Endothelial cell of umbilical vein (primary cell): ENCODE measurements around the gene SPAG6. TPM values are rescaled to one million over a fixed set of nuclear protein-coding genes. Genes with fewer than 3 reads are reported as not detected.

Experiments
- BruUV-seq: library from RNA; stranded (reverse); fragments of 400-500 nt; replicated peaks from 2 replicates; lab custom pipeline; 2021; lab: Mats Ljungman, UMichigan
- CTCF ChIA-PET: fragments of 300-600, 350-600 bp; sonication (Branson Sonifier 250); formaldehyde crosslinking; loops from one replicate; lab custom pipeline; 2021; ENCODE audit warnings: antibody characterized with exemption, inconsistent platforms; lab: Charles Lee
- POLR2A ChIA-PET: fragments of 300-600, 350-600 bp; sonication (Branson Sonifier 250); formaldehyde crosslinking; loops from one replicate; lab custom pipeline; 2021; ENCODE audit warnings: antibody characterized with exemption, inconsistent platforms; lab: Charles Lee
- DNase-seq: peaks from one replicate; pipeline ENCODE4 v3.0.0-alpha.2; 2011; ENCODE audit warnings: low read depth, low spot score
- FAIRE-seq: peaks from 2 replicates; lab custom pipeline; 2011; peaks lifted over from hg19 to GRCh38; lab: Jason Lieb, UNC
- H2AFZ ChIP-seq: 2 replicates; pipeline ENCODE4 v1.6.0; 2012; ENCODE audit warnings: low read depth, low read length, control low read depth, inconsistent platforms
- H3K27ac ChIP-seq: 2 replicates; pipeline ENCODE4 v1.5.1; 2011; ENCODE audit warnings: low read depth, mild to moderate bottlenecking, control low read depth, low read length, moderate library complexity; ENCODE audit not compliant: insufficient read depth
- H3K27me3 ChIP-seq, 2 experiments: 2 replicates each; pipeline versions ENCODE4 v1.6.0 to v1.6.1; 2011; ENCODE audit warnings: low read length in 2 of 2, mixed read lengths in 1 of 2; ENCODE audit not compliant: control insufficient read depth in 2 of 2, insufficient read depth in 2 of 2
- H3K36me3 ChIP-seq, 2 experiments: 2 replicates in 1 of 2; 3 replicates in 1 of 2; pipeline ENCODE4 v1.5.1; 2011; ENCODE audit warnings: low read length in 2 of 2, mild to moderate bottlenecking in 1 of 2, moderate library complexity in 1 of 2; ENCODE audit not compliant: control insufficient read depth in 2 of 2, insufficient read depth in 2 of 2; ENCODE audit errors: extremely low read depth in 1 of 2
- H3K4me1 ChIP-seq: 3 replicates; pipeline ENCODE4 v1.5.1; 2011; ENCODE audit warnings: mild to moderate bottlenecking, low read length; ENCODE audit not compliant: control insufficient read depth, insufficient read depth; ENCODE audit errors: extremely low read depth
- H3K4me2 ChIP-seq: 2 replicates; pipeline ENCODE4 v1.6.1; 2011; ENCODE audit warnings: low read length, control low read depth, mixed read lengths; ENCODE audit not compliant: insufficient read depth
- H3K4me3 ChIP-seq, 3 experiments: fragments of 200-600 bp in 1 of 3; sonication (generic), shearing (Covaris generic) in 1 of 3; replicated peaks in 1 of 3; 2 replicates each; pipeline ENCODE4 v1.5.1; 2011 to 2016; ENCODE audit warnings: control low read depth in 3 of 3, low read length in 3 of 3, mild to moderate bottlenecking in 2 of 3, inconsistent platforms in 1 of 3, low read depth in 1 of 3, moderate library complexity in 1 of 3; ENCODE audit not compliant: insufficient read depth in 1 of 3
- H3K79me2 ChIP-seq: 2 replicates; pipeline ENCODE4 v1.6.0; 2012; ENCODE audit warnings: low read length, inconsistent platforms; ENCODE audit not compliant: control insufficient read depth, insufficient read depth
- H3K9ac ChIP-seq: replicated peaks from 2 replicates; pipeline ENCODE3; 2011; ENCODE audit warnings: low read length, control low read depth; ENCODE audit not compliant: insufficient read depth; ENCODE audit errors: extremely low read depth
- H3K9me1 ChIP-seq: replicated peaks from 3 replicates; pipeline ENCODE4 v1.6.0; 2011; ENCODE audit warnings: mild to moderate bottlenecking, low read length; ENCODE audit not compliant: control insufficient read depth, insufficient read depth; ENCODE audit errors: extremely low read depth
- H3K9me3 ChIP-seq: replicated peaks from 2 replicates; pipeline ENCODE4 v1.5.1; 2012; ENCODE audit warnings: low read length, inconsistent platforms; ENCODE audit not compliant: control insufficient read depth, insufficient read depth
- H4K20me1 ChIP-seq: replicated peaks from 2 replicates; pipeline ENCODE3; 2011; ENCODE audit warnings: mild to moderate bottlenecking, low read length; ENCODE audit not compliant: control insufficient read depth, insufficient read depth; ENCODE audit errors: extremely low read depth
- EZH2 ChIP-seq: IDR thresholded peaks from 2 replicates; pipeline ENCODE4 v1.6.1; 2012; ENCODE audit warnings: borderline replicate concordance, low read depth, mild to moderate bottlenecking, moderate library complexity, low read length, inconsistent platforms; ENCODE audit not compliant: severe bottlenecking
- JUN ChIP-seq: IDR thresholded peaks from 2 replicates; pipeline ENCODE4 v1.6.1; 2011; ENCODE audit warnings: borderline replicate concordance, low read depth; ENCODE audit not compliant: insufficient read length, insufficient read depth
- MYC ChIP-seq: IDR thresholded peaks from one replicate; pipeline ENCODE4 v1.6.1; 2011; ENCODE audit warnings: mild to moderate bottlenecking, low read depth, low read length
- POLR2AphosphoS5 ChIP-seq: IDR thresholded peaks from 2 replicates; pipeline ENCODE4 v1.6.1; 2012; ENCODE audit warnings: low read depth, mild to moderate bottlenecking, control low read depth, low read length, moderate library complexity; ENCODE audit not compliant: insufficient read depth
- dilution Hi-C: fragments of 300-500 bp; cut with MboI; formaldehyde crosslinking; loops from one replicate; pipeline ENCODE4 v1.15.0; 2019; ENCODE audit warnings: low sequenced_read_pairs; ENCODE audit not compliant: extremely low pct_ligation_motif_present
- intact Hi-C: fragments of 100-400 bp; cut with micrococcal nuclease; formaldehyde crosslinking; loops from one replicate; pipeline ENCODE4 v1.10.0; 2022
- polyA plus RNA-seq, 4 experiments: library from polyadenylated mRNA; depleted of rRNA in 3 of 4; stranded (reverse) in 3 of 4; unstranded in 1 of 4; fragments of >200 nt; gene quantifications; 2 replicates each; pipeline versions ENCODE4 v1.2.1 to v1.2.3, GENCODE V29; 2011 to 2012; ENCODE audit warnings: missing spikeins in 1 of 4
- total RNA-seq: library from RNA; stranded (reverse); gene quantifications from 2 replicates; pipeline ENCODE4 v1.2.3, GENCODE V29; 2021
- TF ChIP-seq, protein P1 (sequence below), 2 donors: IDR thresholded peaks; 1 replicate in 1 of 2; 2 replicates in 1 of 2; pipeline ENCODE4 v1.5.1; 2011; ENCODE audit warnings: low read length in 2 of 2, mild to moderate bottlenecking in 2 of 2, moderate library complexity in 2 of 2, control low read depth in 1 of 2, inconsistent platforms in 1 of 2, low read depth in 1 of 2; ENCODE audit not compliant: insufficient read depth in 1 of 2; ENCODE audit errors: extremely low read depth in 1 of 2

Gene SPAG6
- total and polyA plus RNA-seq, 2 donors (not counting 3 experiments of a cell fraction or from before 2014, with no cell fraction given): not detected

DNA sequence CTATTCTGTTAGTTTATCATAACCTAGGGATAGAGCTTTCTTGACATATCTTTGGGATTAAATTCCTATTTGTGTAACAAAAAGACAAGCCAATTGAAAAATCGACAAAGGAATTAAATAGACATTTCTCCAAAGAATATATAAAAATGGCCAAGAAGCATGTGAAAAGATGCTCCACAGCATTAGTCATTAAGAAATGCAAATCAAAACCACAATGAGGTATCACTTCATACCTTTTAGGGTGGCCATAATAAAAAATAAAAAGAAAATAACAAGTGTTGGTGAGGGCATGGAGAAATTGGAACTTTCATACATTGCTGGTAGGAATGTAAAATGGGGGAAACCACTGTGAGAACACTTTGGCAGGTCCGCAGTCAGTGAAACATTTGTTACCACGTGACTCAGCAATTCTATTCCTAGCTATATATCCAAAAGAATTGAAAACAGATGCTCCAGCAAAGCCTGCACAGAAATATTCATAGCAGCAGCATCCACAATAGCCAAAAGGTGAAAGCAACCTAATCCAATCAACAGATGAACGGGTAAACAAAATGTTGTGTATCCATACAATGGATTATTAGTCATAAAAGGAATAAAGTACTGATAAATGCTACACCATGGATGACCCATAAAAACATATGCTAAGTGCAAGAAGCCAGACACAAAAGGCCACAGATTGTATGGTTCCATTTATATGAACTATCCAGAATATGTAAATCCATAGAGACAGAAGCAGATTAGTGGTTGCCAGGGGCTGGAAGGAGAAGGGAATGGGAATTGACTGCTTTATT, 20.5 kb downstream of the SPAG6 start:
- Histone ChIP-seq H3K4me3 (no peak overlapping the region), H3K4me2 (no peak overlapping the region), H3K27ac (no peak overlapping the region), H3K9me1 (no peaks in the 10 kb centered on the region), H3K9me3 (no peaks in the 10 kb centered on the region), H3K36me3 (no peaks in the 10 kb centered on the region), H4K20me1 (no peaks in the 10 kb centered on the region), H2AFZ (no peak overlapping the region), H3K9ac (no peak overlapping the region), H3K27me3 (no peaks in the 10 kb centered on the region), H3K4me1 (peaks cover 20% of the 10 kb centered on the region), H3K79me2 (no peaks in the 10 kb centered on the region)
- intact Hi-C loops (no loop called here), dilution Hi-C loops (no loop called here)
- FAIRE-seq (no peak), DNase-seq (no peak)
- ChIA-PET POLR2A (no interaction called here), CTCF (interaction anchor here (0.9 kb wide), 1 partner anchor 13 kb away, joined by 3 read pairs; no protein-coding TSS in a partner anchor)
- no TSS peak for BruUV-seq
- TF ChIP-seq, protein P1, sequence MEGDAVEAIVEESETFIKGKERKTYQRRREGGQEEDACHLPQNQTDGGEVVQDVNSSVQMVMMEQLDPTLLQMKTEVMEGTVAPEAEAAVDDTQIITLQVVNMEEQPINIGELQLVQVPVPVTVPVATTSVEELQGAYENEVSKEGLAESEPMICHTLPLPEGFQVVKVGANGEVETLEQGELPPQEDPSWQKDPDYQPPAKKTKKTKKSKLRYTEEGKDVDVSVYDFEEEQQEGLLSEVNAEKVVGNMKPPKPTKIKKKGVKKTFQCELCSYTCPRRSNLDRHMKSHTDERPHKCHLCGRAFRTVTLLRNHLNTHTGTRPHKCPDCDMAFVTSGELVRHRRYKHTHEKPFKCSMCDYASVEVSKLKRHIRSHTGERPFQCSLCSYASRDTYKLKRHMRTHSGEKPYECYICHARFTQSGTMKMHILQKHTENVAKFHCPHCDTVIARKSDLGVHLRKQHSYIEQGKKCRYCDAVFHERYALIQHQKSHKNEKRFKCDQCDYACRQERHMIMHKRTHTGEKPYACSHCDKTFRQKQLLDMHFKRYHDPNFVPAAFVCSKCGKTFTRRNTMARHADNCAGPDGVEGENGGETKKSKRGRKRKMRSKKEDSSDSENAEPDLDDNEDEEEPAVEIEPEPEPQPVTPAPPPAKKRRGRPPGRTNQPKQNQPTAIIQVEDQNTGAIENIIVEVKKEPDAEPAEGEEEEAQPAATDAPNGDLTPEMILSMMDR (IDR thresholded peaks at IDR 0.05; ENCODE audit: extremely low read depth in 1 of 2, insufficient read depth in 1 of 2, low read depth in 1 of 2, low read length in 2 of 2): no peak
- TF ChIP-seq EZH2 (no peak), JUN (no peak)

DNA sequence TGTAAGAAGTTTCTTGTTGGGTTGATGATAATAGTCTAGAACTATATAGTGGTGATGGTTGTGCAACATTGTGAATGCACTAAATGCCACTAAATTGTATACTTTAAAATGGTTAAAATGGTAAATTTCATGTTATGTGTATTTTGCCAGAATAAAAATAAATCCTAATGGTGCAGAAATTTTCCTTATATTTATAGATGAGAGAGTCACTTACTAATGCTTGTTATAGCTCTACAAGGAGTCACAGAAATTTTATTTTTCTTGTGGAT, 21.1 kb downstream of the SPAG6 start:
- no TSS peak for BruUV-seq
- no peaks in the 10 kb centered on the region for H4K20me1 ChIP-seq
- ChIA-PET POLR2A (no interaction called here), CTCF (no interaction called here)
- no peaks in the 10 kb centered on the region for H3K36me3 ChIP-seq
- H3K4me1 ChIP-seq: peaks cover 20% of the 10 kb centered on the region
- H3K27ac ChIP-seq: no peak overlapping the region
- no peak overlapping the region for H3K9ac ChIP-seq
- FAIRE-seq (no peak), DNase-seq (no peak)
- dilution Hi-C loops (no loop called here), intact Hi-C loops (no loop called here)
- no peaks in the 10 kb centered on the region for H3K27me3 ChIP-seq
- H3K9me3 ChIP-seq: no peaks in the 10 kb centered on the region
- no peak overlapping the region for H2AFZ ChIP-seq
- TF ChIP-seq EZH2 (no peak), POLR2AphosphoS5 (no peak), MYC (no peak), JUN (no peak)
- H3K4me2 ChIP-seq: no peak overlapping the region
- no peak overlapping the region for H3K4me3 ChIP-seq
- no peaks in the 10 kb centered on the region for H3K79me2 ChIP-seq
- H3K9me1 ChIP-seq: no peaks in the 10 kb centered on the region
